Osteocyte (in vitro differentiated cells): Measurements from ENCODE around the gene ANP32E. TPM values are rescaled to one million over a fixed set of nuclear protein-coding genes. Genes with fewer than 3 reads are reported as not detected.

ENCODE experiments used
- DNase-seq: peaks from one replicate; pipeline ENCODE4 v3.0.0; 2021; ENCODE audit warnings: mixed read lengths; ENCODE audit not compliant: unreplicated experiment; ENCODE audit errors: extremely low spot score
- H3K27ac Mint-ChIP-seq: one replicate; pipeline ENCODE4 v1.8.0; 2021; ENCODE audit warnings: mild to moderate bottlenecking, mixed read lengths; ENCODE audit not compliant: unreplicated experiment
- H3K27me3 Mint-ChIP-seq: one replicate; pipeline ENCODE4 v1.8.0; 2021; ENCODE audit warnings: mixed read lengths; ENCODE audit not compliant: unreplicated experiment
- H3K36me3 Mint-ChIP-seq: one replicate; pipeline ENCODE4 v1.8.0; 2021; ENCODE audit warnings: mixed read lengths; ENCODE audit not compliant: unreplicated experiment
- H3K4me1 Mint-ChIP-seq: one replicate; pipeline ENCODE4 v1.8.0; 2021; ENCODE audit warnings: mixed read lengths; ENCODE audit not compliant: unreplicated experiment
- H3K4me3 Mint-ChIP-seq: one replicate; pipeline ENCODE4 v1.8.0; 2021; ENCODE audit warnings: mild to moderate bottlenecking, moderate library complexity, mixed read lengths; ENCODE audit not compliant: unreplicated experiment
- H3K9me3 Mint-ChIP-seq: one replicate; pipeline ENCODE4 v1.8.0; 2021; ENCODE audit warnings: mixed read lengths; ENCODE audit not compliant: unreplicated experiment
- total RNA-seq: library from RNA; stranded (reverse); gene quantifications from 2 replicates; pipeline ENCODE4 v1.2.1, GENCODE V29; 2021
- TF ChIP-seq, protein P1 (sequence below): fragments of 200-600 bp; sonication (generic); IDR thresholded peaks from 2 replicates; pipeline ENCODE4 v1.5.0; 2021; ENCODE audit warnings: antibody characterized with exemption, mild to moderate bottlenecking, moderate library complexity

ANP32E gene
- total RNA-seq, 1 donor from 2014 or later = 29.5 TPM

DNA sequence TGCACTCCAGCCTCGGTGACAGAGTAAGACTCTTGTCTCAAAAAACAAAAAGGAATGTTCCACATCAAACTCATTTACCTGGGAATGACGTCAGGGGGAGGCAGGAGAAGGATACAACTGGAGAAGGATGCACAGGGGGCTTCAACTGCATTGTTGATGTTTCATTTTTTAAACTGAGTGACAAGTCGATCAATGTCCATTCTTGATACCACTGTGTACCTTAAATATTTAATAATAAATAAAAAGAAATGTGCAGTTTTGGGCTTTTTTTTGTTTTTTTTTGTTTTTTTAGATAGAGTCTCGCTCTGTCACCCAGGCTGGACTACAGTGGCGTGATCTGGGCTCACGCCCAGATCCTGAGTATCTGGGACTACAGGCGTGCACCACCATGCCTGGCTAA, 50.4 kb downstream of the ANP32E start:
- Mint-ChIP-seq H3K27ac (no peak overlapping the region), H3K4me1 (peaks cover 12% of the 10 kb centered on the region), H3K27me3 (no peaks in the 10 kb centered on the region), H3K36me3 (no peaks in the 10 kb centered on the region), H3K9me3 (no peaks in the 10 kb centered on the region), H3K4me3 (no peak overlapping the region)
- DNase-seq = no peak
- TF ChIP-seq, protein P1, sequence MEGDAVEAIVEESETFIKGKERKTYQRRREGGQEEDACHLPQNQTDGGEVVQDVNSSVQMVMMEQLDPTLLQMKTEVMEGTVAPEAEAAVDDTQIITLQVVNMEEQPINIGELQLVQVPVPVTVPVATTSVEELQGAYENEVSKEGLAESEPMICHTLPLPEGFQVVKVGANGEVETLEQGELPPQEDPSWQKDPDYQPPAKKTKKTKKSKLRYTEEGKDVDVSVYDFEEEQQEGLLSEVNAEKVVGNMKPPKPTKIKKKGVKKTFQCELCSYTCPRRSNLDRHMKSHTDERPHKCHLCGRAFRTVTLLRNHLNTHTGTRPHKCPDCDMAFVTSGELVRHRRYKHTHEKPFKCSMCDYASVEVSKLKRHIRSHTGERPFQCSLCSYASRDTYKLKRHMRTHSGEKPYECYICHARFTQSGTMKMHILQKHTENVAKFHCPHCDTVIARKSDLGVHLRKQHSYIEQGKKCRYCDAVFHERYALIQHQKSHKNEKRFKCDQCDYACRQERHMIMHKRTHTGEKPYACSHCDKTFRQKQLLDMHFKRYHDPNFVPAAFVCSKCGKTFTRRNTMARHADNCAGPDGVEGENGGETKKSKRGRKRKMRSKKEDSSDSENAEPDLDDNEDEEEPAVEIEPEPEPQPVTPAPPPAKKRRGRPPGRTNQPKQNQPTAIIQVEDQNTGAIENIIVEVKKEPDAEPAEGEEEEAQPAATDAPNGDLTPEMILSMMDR = no peak

DNA sequence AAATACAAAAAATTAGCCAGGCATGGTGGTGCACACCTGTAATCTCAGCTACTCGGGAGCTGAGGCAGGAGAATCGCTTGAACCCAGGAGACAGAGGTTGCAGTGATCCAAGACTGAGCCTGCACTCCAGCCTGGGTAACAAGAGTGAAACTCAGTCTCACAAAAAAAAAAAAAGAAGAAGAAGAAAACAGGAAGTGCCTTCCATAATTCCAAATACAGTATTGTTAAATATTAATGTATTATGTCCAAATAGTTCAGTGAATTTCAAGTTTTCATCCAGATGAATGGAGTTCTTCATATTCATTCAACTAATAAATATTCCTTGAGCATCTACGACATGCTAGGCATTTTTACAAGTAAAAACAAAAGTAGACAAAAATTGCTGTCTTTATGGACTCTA, 52.9 kb downstream of the ANP32E start:
- no peaks in the 10 kb centered on the region for H3K27me3 Mint-ChIP-seq
- H3K36me3 Mint-ChIP-seq = no peaks in the 10 kb centered on the region
- no peak overlapping the region for H3K27ac Mint-ChIP-seq
- H3K4me3 Mint-ChIP-seq = no peak overlapping the region
- no peaks in the 10 kb centered on the region for H3K9me3 Mint-ChIP-seq
- no peak for DNase-seq
- peaks cover 12% of the 10 kb centered on the region for H3K4me1 Mint-ChIP-seq
- TF ChIP-seq, protein P1 = no peak

DNA sequence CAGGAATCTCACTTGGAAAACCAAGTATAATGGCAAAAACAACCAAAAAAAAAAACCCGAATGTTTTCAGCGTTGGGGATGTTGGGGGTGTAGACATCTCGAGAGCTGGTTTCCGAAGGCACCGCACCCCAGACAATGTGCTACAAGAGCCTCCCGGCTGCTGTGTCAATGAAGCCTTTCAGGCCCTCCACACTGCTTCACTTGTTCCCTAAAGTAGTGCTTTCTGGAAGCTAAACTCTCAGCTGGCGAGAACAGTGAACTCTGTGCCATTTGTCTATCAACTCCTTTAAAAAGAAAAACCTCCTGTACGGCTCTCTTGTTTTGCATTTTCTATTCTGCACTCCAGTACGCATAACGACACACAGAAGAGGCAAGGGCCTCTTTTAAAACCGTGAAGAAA, 53.7 kb downstream of the ANP32E start:
- no peak for DNase-seq
- Mint-ChIP-seq H3K36me3 (no peaks in the 10 kb centered on the region), H3K27ac (no peak overlapping the region), H3K4me1 (peaks cover 10% of the 10 kb centered on the region), H3K9me3 (no peaks in the 10 kb centered on the region), H3K4me3 (no peak overlapping the region), H3K27me3 (no peaks in the 10 kb centered on the region)
- TF ChIP-seq, protein P1 = no peak

DNA sequence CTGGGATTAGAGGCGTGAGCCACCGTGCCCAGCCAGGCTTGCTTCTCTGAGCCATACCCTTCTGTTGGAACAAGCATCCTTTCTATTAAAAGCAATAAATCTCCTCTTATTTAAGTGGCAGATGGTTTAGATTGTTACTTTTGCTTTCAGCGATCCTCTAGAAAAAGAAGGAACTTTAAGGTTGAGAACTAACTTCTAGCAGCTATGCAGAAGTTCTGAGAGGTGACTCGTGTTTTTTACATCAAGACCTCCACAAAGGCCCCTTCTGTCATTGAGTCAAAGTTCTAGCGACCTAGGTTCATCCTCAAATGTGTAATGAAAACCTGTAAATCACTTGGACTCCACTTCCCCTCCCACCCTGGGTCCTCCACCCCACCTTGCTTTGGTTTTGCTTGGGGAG, 55.4 kb downstream of the ANP32E start:
- Mint-ChIP-seq H3K9me3 (no peaks in the 10 kb centered on the region), H3K36me3 (no peaks in the 10 kb centered on the region), H3K27me3 (no peaks in the 10 kb centered on the region), H3K27ac (no peak overlapping the region), H3K4me1 (peaks cover 2% of the 10 kb centered on the region), H3K4me3 (no peak overlapping the region)
- DNase-seq = no peak
- TF ChIP-seq, protein P1 = no peak

DNA sequence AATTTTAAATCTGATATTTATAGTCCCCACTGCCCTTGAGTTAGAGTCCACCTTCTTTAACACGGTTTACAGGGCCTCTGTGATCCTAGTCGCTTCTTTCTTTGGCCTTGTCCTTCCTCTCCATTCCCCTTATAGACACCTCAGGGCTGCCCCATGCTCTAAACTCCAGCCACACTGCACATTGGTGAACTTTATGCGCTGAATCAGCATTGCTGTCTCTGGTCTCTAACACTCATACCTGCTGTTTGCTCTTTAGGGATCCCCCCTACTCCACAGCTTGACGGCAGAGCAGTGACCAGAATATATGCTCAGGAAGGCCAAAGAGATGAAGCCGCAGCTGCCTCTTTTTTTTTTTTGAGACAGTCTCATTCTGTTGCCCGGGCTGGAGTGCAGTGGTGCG, 56.0 kb downstream of the ANP32E start:
- no peak for DNase-seq
- TF ChIP-seq, protein P1 = no peak
- no peak overlapping the region for H3K27ac Mint-ChIP-seq
- H3K4me1 Mint-ChIP-seq = peaks cover 2% of the 10 kb centered on the region
- no peaks in the 10 kb centered on the region for H3K27me3 Mint-ChIP-seq
- no peak overlapping the region for H3K4me3 Mint-ChIP-seq
- H3K9me3 Mint-ChIP-seq = no peaks in the 10 kb centered on the region
- no peaks in the 10 kb centered on the region for H3K36me3 Mint-ChIP-seq
